ENCODE data around the gene OSBPL2. TPM values are rescaled to one million over a fixed set of nuclear protein-coding genes. Genes with fewer than 3 reads are reported as not detected.

OSBPL2 gene
- total and polyA plus RNA-seq, 2 experiments from 2014 or later, result 16.6 to 31.2 TPM

DNA sequence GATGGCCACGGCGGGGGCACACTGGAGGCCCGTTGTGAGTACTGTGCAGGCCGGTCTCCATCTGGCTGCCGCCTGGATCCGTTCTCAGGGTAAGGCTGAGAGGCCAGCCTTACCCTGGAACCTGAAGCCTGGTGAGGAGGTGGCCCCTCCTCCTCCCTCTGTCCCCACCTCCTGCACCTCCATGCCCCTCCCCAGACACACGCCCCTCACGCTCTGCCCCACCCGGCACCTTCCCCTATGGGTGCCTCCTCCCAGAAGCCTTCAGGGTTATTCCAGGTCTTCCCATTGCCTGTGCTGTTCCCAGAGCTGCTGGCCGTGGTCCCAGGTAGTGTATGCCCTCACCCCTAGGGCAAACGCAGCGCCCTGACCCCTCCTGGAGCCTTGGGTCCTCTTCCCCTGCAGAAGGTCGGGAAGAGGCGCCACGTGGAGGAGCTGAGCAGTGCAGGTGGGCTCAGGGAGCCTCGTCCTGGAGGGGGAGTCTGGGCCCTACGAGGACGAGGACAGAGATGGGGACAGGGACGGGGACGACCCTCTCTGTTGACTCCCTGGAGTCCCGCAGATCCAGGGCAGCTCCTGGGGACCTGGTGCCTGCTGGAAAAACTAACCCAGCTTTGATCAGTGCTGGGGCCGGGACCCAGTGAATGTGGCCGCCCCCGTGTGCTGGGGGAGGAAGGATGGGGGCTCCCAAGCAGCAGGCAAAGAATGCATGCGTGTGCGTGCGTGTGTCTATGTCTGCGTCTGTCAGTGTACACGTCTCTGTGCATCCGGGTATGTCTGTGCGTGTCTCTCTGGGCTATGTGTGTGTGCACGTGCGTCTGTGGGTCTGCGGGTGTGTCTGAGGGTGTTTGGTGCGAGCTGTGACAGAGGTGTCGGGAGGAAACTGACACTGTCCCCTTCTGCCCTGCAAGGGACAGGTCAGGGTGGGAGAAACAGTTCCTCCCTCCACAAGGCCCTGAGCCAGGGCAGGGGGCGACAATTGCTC lies 10.1 kb upstream of the OSBPL2 start:
- Histone ChIP-seq H3K4me3 (no peak overlapping the region), H3F3A (replicated peaks; ENCODE audit: low read depth) (no peaks in the 10 kb centered on the region), H3K27ac (ENCODE audit: low read depth) (no peak overlapping the region), H3K79me2 (replicated peaks; ENCODE audit: insufficient read depth) (no peaks in the 10 kb centered on the region), H4K20me1 (replicated peaks; ENCODE audit: insufficient read depth) (no peaks in the 10 kb centered on the region), H2AFZ (peak overlapping the region; percentile 81), H3K9me2 (ENCODE audit: insufficient read depth) (no peaks in the 10 kb centered on the region), H3K27me3 (ENCODE audit: insufficient read depth) (no peaks in the 10 kb centered on the region), H3K36me3 (ENCODE audit: insufficient read depth) (no peaks in the 10 kb centered on the region), H3K4me2 (no peak overlapping the region), H3K4me1 (ENCODE audit: insufficient read depth) (no peaks in the 10 kb centered on the region)
- Mint-ChIP-seq H3K4me3 (no peak overlapping the region), H3K36me3 (ENCODE audit: low read depth) (no peaks in the 10 kb centered on the region; the same call in 2 of the 3 replicates), H3K27ac (no peak overlapping the region), H3K27me3 (ENCODE audit: insufficient read depth, low read depth, poor library complexity) (no peaks in the 10 kb centered on the region), H3K4me1 (peaks cover 11% of the 10 kb centered on the region), H3K9me3 (no peaks in the 10 kb centered on the region)
- ATAC-seq, result peak; percentile 92
- TF ChIP-seq ZNF331 (CRISPR knock-in tag; IDR thresholded peaks at IDR 0.05; ENCODE audit: low read depth), result no peak
- TF ChIP-seq, protein P1, sequence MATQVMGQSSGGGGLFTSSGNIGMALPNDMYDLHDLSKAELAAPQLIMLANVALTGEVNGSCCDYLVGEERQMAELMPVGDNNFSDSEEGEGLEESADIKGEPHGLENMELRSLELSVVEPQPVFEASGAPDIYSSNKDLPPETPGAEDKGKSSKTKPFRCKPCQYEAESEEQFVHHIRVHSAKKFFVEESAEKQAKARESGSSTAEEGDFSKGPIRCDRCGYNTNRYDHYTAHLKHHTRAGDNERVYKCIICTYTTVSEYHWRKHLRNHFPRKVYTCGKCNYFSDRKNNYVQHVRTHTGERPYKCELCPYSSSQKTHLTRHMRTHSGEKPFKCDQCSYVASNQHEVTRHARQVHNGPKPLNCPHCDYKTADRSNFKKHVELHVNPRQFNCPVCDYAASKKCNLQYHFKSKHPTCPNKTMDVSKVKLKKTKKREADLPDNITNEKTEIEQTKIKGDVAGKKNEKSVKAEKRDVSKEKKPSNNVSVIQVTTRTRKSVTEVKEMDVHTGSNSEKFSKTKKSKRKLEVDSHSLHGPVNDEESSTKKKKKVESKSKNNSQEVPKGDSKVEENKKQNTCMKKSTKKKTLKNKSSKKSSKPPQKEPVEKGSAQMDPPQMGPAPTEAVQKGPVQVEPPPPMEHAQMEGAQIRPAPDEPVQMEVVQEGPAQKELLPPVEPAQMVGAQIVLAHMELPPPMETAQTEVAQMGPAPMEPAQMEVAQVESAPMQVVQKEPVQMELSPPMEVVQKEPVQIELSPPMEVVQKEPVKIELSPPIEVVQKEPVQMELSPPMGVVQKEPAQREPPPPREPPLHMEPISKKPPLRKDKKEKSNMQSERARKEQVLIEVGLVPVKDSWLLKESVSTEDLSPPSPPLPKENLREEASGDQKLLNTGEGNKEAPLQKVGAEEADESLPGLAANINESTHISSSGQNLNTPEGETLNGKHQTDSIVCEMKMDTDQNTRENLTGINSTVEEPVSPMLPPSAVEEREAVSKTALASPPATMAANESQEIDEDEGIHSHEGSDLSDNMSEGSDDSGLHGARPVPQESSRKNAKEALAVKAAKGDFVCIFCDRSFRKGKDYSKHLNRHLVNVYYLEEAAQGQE (IDR thresholded peaks at IDR 0.05; ENCODE audit: unreplicated experiment), result no peak
- peak; percentile 42; the same call in 1 of the 2 replicates for TF ChIP-seq POLR2AphosphoS5 (IDR thresholded peaks at IDR 0.05; ENCODE audit: low read depth)
- TF ChIP-seq, protein P2, sequence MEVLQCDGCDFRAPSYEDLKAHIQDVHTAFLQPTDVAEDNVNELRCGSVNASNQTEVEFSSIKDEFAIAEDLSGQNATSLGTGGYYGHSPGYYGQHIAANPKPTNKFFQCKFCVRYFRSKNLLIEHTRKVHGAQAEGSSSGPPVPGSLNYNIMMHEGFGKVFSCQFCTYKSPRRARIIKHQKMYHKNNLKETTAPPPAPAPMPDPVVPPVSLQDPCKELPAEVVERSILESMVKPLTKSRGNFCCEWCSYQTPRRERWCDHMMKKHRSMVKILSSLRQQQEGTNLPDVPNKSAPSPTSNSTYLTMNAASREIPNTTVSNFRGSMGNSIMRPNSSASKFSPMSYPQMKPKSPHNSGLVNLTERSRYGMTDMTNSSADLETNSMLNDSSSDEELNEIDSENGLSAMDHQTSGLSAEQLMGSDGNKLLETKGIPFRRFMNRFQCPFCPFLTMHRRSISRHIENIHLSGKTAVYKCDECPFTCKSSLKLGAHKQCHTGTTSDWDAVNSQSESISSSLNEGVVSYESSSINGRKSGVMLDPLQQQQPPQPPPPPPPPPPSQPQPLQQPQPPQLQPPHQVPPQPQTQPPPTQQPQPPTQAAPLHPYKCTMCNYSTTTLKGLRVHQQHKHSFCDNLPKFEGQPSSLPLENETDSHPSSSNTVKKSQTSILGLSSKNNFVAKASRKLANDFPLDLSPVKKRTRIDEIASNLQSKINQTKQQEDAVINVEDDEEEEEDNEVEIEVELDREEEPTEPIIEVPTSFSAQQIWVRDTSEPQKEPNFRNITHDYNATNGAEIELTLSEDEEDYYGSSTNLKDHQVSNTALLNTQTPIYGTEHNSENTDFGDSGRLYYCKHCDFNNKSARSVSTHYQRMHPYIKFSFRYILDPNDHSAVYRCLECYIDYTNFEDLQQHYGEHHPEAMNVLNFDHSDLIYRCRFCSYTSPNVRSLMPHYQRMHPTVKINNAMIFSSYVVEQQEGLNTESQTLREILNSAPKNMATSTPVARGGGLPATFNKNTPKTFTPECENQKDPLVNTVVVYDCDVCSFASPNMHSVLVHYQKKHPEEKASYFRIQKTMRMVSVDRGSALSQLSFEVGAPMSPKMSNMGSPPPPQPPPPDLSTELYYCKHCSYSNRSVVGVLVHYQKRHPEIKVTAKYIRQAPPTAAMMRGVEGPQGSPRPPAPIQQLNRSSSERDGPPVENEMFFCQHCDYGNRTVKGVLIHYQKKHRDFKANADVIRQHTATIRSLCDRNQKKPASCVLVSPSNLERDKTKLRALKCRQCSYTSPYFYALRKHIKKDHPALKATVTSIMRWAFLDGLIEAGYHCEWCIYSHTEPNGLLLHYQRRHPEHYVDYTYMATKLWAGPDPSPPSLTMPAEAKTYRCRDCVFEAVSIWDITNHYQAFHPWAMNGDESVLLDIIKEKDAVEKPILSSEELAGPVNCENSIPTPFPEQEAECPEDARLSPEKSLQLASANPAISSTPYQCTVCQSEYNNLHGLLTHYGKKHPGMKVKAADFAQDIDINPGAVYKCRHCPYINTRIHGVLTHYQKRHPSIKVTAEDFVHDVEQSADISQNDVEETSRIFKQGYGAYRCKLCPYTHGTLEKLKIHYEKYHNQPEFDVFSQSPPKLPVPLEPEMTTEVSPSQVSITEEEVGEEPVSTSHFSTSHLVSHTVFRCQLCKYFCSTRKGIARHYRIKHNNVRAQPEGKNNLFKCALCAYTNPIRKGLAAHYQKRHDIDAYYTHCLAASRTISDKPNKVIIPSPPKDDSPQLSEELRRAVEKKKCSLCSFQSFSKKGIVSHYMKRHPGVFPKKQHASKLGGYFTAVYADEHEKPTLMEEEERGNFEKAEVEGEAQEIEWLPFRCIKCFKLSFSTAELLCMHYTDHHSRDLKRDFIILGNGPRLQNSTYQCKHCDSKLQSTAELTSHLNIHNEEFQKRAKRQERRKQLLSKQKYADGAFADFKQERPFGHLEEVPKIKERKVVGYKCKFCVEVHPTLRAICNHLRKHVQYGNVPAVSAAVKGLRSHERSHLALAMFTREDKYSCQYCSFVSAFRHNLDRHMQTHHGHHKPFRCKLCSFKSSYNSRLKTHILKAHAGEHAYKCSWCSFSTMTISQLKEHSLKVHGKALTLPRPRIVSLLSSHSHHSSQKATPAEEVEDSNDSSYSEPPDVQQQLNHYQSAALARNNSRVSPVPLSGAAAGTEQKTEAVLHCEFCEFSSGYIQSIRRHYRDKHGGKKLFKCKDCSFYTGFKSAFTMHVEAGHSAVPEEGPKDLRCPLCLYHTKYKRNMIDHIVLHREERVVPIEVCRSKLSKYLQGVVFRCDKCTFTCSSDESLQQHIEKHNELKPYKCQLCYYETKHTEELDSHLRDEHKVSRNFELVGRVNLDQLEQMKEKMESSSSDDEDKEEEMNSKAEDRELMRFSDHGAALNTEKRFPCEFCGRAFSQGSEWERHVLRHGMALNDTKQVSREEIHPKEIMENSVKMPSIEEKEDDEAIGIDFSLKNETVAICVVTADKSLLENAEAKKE (CRISPR knock-in tag; IDR thresholded peaks at IDR 0.05), result no peak
- TF ChIP-seq STAT1 (IDR thresholded peaks at IDR 0.05; ENCODE audit: unreplicated experiment), result no peak
- TF ChIP-seq, protein P3, sequence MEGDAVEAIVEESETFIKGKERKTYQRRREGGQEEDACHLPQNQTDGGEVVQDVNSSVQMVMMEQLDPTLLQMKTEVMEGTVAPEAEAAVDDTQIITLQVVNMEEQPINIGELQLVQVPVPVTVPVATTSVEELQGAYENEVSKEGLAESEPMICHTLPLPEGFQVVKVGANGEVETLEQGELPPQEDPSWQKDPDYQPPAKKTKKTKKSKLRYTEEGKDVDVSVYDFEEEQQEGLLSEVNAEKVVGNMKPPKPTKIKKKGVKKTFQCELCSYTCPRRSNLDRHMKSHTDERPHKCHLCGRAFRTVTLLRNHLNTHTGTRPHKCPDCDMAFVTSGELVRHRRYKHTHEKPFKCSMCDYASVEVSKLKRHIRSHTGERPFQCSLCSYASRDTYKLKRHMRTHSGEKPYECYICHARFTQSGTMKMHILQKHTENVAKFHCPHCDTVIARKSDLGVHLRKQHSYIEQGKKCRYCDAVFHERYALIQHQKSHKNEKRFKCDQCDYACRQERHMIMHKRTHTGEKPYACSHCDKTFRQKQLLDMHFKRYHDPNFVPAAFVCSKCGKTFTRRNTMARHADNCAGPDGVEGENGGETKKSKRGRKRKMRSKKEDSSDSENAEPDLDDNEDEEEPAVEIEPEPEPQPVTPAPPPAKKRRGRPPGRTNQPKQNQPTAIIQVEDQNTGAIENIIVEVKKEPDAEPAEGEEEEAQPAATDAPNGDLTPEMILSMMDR (conservative IDR thresholded peaks at IDR 0.05; ENCODE audit: low read depth in 2 of 2), result 0 out of 4 replicates have a peak, but pooled peaks of 1 of the 2 experiments have one; percentile 8
- no peak for TF ChIP-seq ZNF114 (CRISPR knock-in tag; IDR thresholded peaks at IDR 0.05)
- peak; percentile 60 for DNase-seq (ENCODE audit: low spot score)

Measured in GM23338 (cell line).